Mesothelial cell of epicardium (in vitro differentiated cells): ENCODE data around the gene FMNL2. TPM values are rescaled to one million over a fixed set of nuclear protein-coding genes. Genes with fewer than 3 reads are reported as not detected.

Experiments
- DNase-seq, 2 experiments: peaks; one replicate each; pipeline ENCODE4 v3.0.0; 2021; ENCODE audit warnings: low spot score in 2 of 2; ENCODE audit not compliant: unreplicated experiment in 2 of 2
- H3K27ac Mint-ChIP-seq: 2 replicates; pipeline ENCODE4 v1.8.0; 2021; ENCODE audit warnings: mixed read lengths
- H3K27me3 Mint-ChIP-seq: 2 replicates; pipeline ENCODE4 v1.8.0; 2021; ENCODE audit warnings: low read depth, mixed read lengths
- H3K36me3 Mint-ChIP-seq: 2 replicates; pipeline ENCODE4 v1.8.0; 2021; ENCODE audit warnings: mixed read lengths
- H3K4me1 Mint-ChIP-seq: 2 replicates; pipeline ENCODE4 v1.8.0; 2021; ENCODE audit warnings: mixed read lengths
- H3K4me3 Mint-ChIP-seq: 2 replicates; pipeline ENCODE4 v1.8.0; 2021; ENCODE audit warnings: mild to moderate bottlenecking, moderate library complexity, mixed read lengths
- H3K9me3 Mint-ChIP-seq: 2 replicates; pipeline ENCODE4 v1.8.0; 2021; ENCODE audit warnings: mixed read lengths
- CTCF ChIP-seq: fragments of 200-600 bp; sonication (generic); IDR thresholded peaks from one replicate; pipeline ENCODE4 v1.5.0; 2021; ENCODE audit warnings: antibody characterized with exemption; ENCODE audit not compliant: unreplicated experiment
- total RNA-seq: library from RNA; stranded (reverse); gene quantifications from 3 replicates; pipeline ENCODE4 v1.2.1, GENCODE V29; 2021

The FMNL2 gene
- total RNA-seq, 1 donor from 2014 or later, result 52.6 TPM

- no peaks in the 10 kb centered on the region for H3K36me3 Mint-ChIP-seq
- no peaks in the 10 kb centered on the region for H3K9me3 Mint-ChIP-seq
- no peak overlapping the region for H3K4me3 Mint-ChIP-seq
- no peak overlapping the region for H3K27ac Mint-ChIP-seq
- TF ChIP-seq CTCF, result no peak
- H3K27me3 Mint-ChIP-seq, result no peaks in the 10 kb centered on the region
- no peak for DNase-seq
- H3K4me1 Mint-ChIP-seq, result peaks cover 19% of the 10 kb centered on the region
Observed at GRCh38 chr2:152445791-152446201, 110.8 kb downstream of the FMNL2 start.

GRCh38 chr2:152446213-152446612, 111.2 kb downstream of the FMNL2 start:
- Mint-ChIP-seq H3K27me3 (no peaks in the 10 kb centered on the region), H3K4me1 (peaks cover 15% of the 10 kb centered on the region), H3K4me3 (no peak overlapping the region), H3K9me3 (no peaks in the 10 kb centered on the region), H3K27ac (no peak overlapping the region), H3K36me3 (no peaks in the 10 kb centered on the region)
- DNase-seq, result no peak
- no peak for TF ChIP-seq CTCF

GRCh38 chr2:152447897-152448296, 112.9 kb downstream of the FMNL2 start:
- Mint-ChIP-seq H3K27ac (no peak overlapping the region), H3K27me3 (no peaks in the 10 kb centered on the region), H3K9me3 (no peaks in the 10 kb centered on the region), H3K36me3 (no peaks in the 10 kb centered on the region), H3K4me3 (no peak overlapping the region), H3K4me1 (peaks cover 21% of the 10 kb centered on the region)
- TF ChIP-seq CTCF, result no peak
- DNase-seq, result no peak

- peaks cover 26% of the 10 kb centered on the region for H3K4me1 Mint-ChIP-seq
- DNase-seq, result no peak
- no peak overlapping the region for H3K4me3 Mint-ChIP-seq
- TF ChIP-seq CTCF, result no peak
- no peaks in the 10 kb centered on the region for H3K9me3 Mint-ChIP-seq
- H3K27ac Mint-ChIP-seq, result peak overlapping the region; percentile 7
- no peaks in the 10 kb centered on the region for H3K27me3 Mint-ChIP-seq
- H3K36me3 Mint-ChIP-seq, result no peaks in the 10 kb centered on the region
Observed at GRCh38 chr2:152448606-152449005, 113.6 kb downstream of the FMNL2 start.

- DNase-seq, result no peak
- Mint-ChIP-seq H3K4me3 (no peak overlapping the region), H3K4me1 (peaks cover 27% of the 10 kb centered on the region), H3K27ac (no peak overlapping the region), H3K9me3 (no peaks in the 10 kb centered on the region), H3K27me3 (no peaks in the 10 kb centered on the region), H3K36me3 (no peaks in the 10 kb centered on the region)
- no peak for TF ChIP-seq CTCF
Observed at GRCh38 chr2:152449578-152449977, 114.6 kb downstream of the FMNL2 start.

GRCh38 chr2:152450176-152450575, 115.2 kb downstream of the FMNL2 start:
- Mint-ChIP-seq H3K4me1 (peaks cover 27% of the 10 kb centered on the region), H3K27ac (no peak overlapping the region), H3K27me3 (no peaks in the 10 kb centered on the region), H3K36me3 (no peaks in the 10 kb centered on the region), H3K4me3 (no peak overlapping the region), H3K9me3 (no peaks in the 10 kb centered on the region)
- DNase-seq, result no peak
- TF ChIP-seq CTCF, result no peak
